HG02981 (cell line): ENCODE data around the gene SESN2.
"Not testable (repeated sequence)": the region's sequence is repeated elsewhere in the genome, so short reads cannot be mapped to it uniquely, and the experiment has no call there.

Experiments used
- ATAC-seq: cut with Tn5 transposase; IDR thresholded peaks from one replicate; pipeline ENCODE4 v1.9.1; 2021; ENCODE audit warnings: mild to moderate bottlenecking, moderate library complexity; ENCODE audit not compliant: unreplicated experiment

The SESN2 gene

DNA sequence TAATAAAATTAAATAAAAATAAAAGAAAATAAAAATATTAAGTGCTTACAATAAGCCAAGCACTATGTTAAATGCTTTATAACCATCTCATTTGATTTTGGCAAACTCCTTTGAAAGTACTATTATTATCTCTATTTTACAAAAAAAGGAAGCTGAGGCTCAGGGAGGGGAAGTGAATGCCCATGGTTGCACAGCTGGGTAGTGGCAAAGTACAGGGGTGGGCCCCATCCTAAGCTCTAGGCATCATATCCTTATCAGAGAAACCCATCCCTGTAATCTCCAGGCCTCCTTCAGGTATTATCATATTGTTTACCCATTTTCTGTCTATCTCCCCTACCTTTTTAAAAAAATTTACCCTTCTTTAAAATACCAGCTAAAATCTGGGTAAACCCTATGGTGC, 67.2 kb downstream of the SESN2 start:
- no peak for ATAC-seq

DNA sequence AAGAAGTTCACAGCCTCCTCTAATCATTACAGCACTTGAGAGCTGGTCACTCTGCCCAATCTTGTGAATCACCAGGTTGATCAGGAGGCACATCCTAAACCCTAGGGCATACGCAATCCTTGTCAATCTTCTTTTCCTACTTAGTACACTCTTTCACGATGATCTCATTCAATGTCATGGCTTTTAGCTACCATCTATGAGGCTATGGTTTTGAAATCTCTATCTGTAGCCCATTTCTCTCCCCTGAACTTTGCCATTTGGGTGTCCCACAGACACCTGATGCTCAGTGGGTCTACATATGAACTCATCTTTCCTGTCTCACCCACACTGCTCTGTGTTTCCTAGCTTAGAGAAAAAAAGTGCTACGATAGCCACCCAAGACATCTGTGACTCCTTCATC, 67.7 kb downstream of the SESN2 start:
- ATAC-seq, result no peak

DNA sequence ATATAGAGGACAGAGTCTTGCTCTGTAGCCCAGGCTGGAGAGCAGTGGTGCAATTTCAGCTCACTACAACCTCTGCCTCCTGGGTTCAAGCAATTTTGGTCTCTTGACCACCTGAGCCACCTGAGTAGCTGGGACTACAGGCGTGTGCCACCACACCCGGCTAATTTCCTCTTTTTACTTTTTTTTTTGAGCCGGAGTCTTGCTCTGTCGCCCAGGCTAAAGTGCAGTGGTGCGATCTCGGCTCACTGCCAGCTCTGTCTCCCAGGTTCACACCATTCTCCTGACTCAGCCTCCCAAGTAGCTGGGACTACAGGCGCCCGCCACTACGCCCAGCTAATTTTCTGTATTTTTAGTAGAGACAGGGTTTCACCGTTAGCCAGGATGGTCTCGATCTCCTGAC, 68.1 kb downstream of the SESN2 start:
- not testable (repeated sequence) for ATAC-seq

DNA sequence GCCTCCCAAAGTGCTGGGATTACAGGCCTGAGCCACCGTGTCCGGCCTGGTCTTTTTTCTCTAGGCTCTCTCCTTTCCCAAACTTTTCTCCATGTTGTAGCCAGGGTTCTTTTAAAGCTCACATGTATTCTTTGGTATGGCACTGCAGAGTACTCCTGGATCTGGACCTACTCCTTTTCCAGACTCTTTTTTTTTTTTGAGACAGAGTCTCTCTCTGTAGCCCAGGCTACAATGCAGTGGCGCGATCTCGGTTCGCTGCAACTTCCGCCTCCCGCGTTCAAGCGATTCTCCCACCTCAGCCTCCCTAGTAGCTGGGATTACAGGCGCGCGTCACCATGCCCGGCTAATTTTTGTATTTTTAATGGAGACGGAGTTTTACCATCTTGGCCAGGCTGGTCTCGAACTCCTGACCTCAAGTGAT, 68.9 kb downstream of the SESN2 start:
- ATAC-seq, result no peak

DNA sequence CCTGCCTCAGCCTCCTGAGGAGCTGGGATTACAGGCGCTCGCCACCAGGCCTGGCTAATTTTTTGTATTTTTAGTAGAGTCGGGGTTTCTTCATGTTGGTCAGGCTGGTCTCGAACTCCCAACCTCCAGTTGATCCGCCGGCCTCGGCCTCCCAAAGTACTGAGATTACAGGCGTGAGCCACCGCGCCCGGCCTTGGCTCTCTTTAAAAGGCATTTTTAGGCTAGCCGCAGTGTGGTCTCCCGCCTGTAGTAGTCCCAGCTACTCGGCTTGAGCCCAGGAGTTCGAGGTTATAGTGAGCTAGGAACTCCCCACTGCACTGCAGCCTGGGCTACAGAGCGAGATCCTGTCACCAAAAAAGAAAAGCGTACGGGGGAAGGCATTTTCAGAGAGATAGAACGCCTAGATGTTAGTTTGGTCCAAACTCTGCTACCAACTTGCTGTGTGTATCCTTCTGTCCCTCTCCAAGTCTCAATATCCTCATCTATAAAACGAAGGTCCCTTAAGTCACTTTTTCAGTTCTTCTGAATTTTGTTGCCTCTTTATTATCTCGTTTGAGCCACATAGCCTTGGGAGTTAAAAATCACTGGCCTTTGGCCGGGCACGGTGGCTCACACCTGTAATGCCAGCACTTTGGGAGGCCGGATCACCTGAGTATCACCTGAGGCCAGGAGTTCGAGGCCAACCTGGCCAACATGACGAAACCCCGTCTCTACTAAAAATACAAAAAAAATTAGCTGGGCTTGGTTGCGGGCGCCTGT, 70.3 kb downstream of the SESN2 start:
- ATAC-seq, result no peak
